H1 (cell line): ENCODE measurements around the gene EEF1AKMT3. TPM values are rescaled to one million over a fixed set of nuclear protein-coding genes. Genes with fewer than 3 reads are reported as not detected.

Experiments
- microRNA counts: library from miRNA; unstranded; fragments of <30 nt; microRNA quantifications from one replicate; lab custom pipeline; 2015
- microRNA-seq, 2 experiments: library from miRNA; unstranded; fragments of <30 nt; microRNA quantifications; one replicate each; pipeline versions ENCODE4 to v1.2.0, GENCODE V29; 2016 to 2020; ENCODE audit warnings: borderline microRNAs expressed in 2 of 2, borderline number of aligned reads in 2 of 2, borderline replicate concordance in 1 of 2
- polyA plus RNA-seq, 7 experiments: library from polyadenylated mRNA; depleted of rRNA in 3 of 7; stranded (reverse) in 5 of 7; unstranded in 2 of 7; fragments of >200 nt in 5 of 7; fragments of 200-250 nt in 2 of 7; gene quantifications; 1 replicate in 5 of 7; 2 replicates in 1 of 7; 4 replicates in 1 of 7; pipeline versions ENCODE4 v1.2.1 to v1.2.3, GENCODE V29; 2011 to 2013; ENCODE audit warnings: missing spikeins in 2 of 7, mixed read lengths in 2 of 7
- small RNA-seq: library from polyadenylated mRNA; stranded (forward); fragments of <200 nt; extraction: miRNeasy Mini kit (QIAGEN cat#:217004); gene quantifications from one replicate; pipeline ENCODE3, GENCODE V24; 2013; ENCODE audit not compliant: insufficient read depth
- total RNA-seq: library from RNA; stranded (reverse); fragmentation: NEBNext Ultra II Directional; extraction: Animal tissue kit (Norgen Biotek cat#: 25700); gene quantifications from 2 replicates; pipeline ENCODE4 v1.2.1, GENCODE V29; 2021

The EEF1AKMT3 gene
- total and polyA plus RNA-seq, 2 of the 8 experiments (the other 6 are each of a cell fraction or from before 2014, with no cell fraction given) = 3.1 to 4.4 TPM

MicroRNAs within 50 kb of the gene (microRNA counts, 767-probe panel; counts per million panel counts)
- microRNA hsa-miR-26a-5p (lab: Ali Mortazavi, UCI) = 879 counts per million, percentile 95 among the panel's probes with 10 or more counts

Small RNA genes lying within 50 kb of the gene (microRNA-seq; reads per million reads assigned to microRNA genes)
- gene MIR26A2 (11.3 to 14.6 reads per million in 2 experiments), gene MIR6759 (0 reads per million in 2 experiments)

Small RNA genes lying within 50 kb of the gene (small RNA-seq; reads per million reads assigned to genes)
- 27.4 reads per million, percentile 94 among the genes with 10 or more reads in this experiment for gene MIR26A2
- not detected for gene RNU6-1083P

Other genes starting within 250 kb of the EEF1AKMT3 start
- gene MBD6, start 249.8 kb upstream of the EEF1AKMT3 start, total RNA-seq = 32.3 and 32.7 TPM in 2 replicates
- 3.9 and 6.9 TPM in 2 replicates for gene MBD6, start 249.8 kb upstream of the EEF1AKMT3 start, polyA plus RNA-seq (2011; rRNA removed)
- 89.3 and 90.3 TPM in 2 replicates for gene DCTN2, start 225.4 kb upstream of the EEF1AKMT3 start, total RNA-seq
- gene DCTN2, start 225.4 kb upstream of the EEF1AKMT3 start, polyA plus RNA-seq (2011; rRNA removed) = 91.9 and 140 TPM in 2 replicates
- 21.9 and 22.8 TPM in 2 replicates for gene KIF5A, start 222.6 kb upstream of the EEF1AKMT3 start, total RNA-seq
- gene KIF5A, start 222.6 kb upstream of the EEF1AKMT3 start, polyA plus RNA-seq (2011; rRNA removed) = 10.7 and 11.7 TPM in 2 replicates
- gene PIP4K2C, start 181.4 kb upstream of the EEF1AKMT3 start, total RNA-seq = 21.4 and 27.1 TPM in 2 replicates
- 21.0 and 25.0 TPM in 2 replicates for gene PIP4K2C, start 181.4 kb upstream of the EEF1AKMT3 start, polyA plus RNA-seq (2011; rRNA removed)
- 41.8 and 43.4 TPM in 2 replicates for gene DTX3, start 167.8 kb upstream of the EEF1AKMT3 start, total RNA-seq
- gene DTX3, start 167.8 kb upstream of the EEF1AKMT3 start, polyA plus RNA-seq (2011; rRNA removed) = 92.5 and 126 TPM in 2 replicates
- gene ARHGEF25, start 161.2 kb upstream of the EEF1AKMT3 start, total RNA-seq = 5.9 and 6.4 TPM in 2 replicates
- gene ARHGEF25, start 161.2 kb upstream of the EEF1AKMT3 start, polyA plus RNA-seq (2011; rRNA removed) = 8.6 and 8.8 TPM in 2 replicates
- gene B4GALNT1, start 139.4 kb upstream of the EEF1AKMT3 start, total RNA-seq = 1.4 and 1.5 TPM in 2 replicates
- gene B4GALNT1, start 139.4 kb upstream of the EEF1AKMT3 start, polyA plus RNA-seq (2011; rRNA removed) = 2.2 and 2.3 TPM in 2 replicates
- gene OS9, start 78.5 kb upstream of the EEF1AKMT3 start, total RNA-seq = 71.0 and 74.3 TPM in 2 replicates
- 108 and 146 TPM in 2 replicates for gene OS9, start 78.5 kb upstream of the EEF1AKMT3 start, polyA plus RNA-seq (2011; rRNA removed)
- gene AGAP2, start 33.9 kb upstream of the EEF1AKMT3 start, total RNA-seq = 1.5 and 1.7 TPM in 2 replicates
- gene AGAP2, start 33.9 kb upstream of the EEF1AKMT3 start, polyA plus RNA-seq (2011; rRNA removed) = 1.5 and 1.8 TPM in 2 replicates
- 15.2 and 15.8 TPM in 2 replicates for gene TSPAN31, start 27.6 kb upstream of the EEF1AKMT3 start, total RNA-seq
- gene TSPAN31, start 27.6 kb upstream of the EEF1AKMT3 start, polyA plus RNA-seq (2011; rRNA removed) = 23.3 and 31.4 TPM in 2 replicates
- 174 and 180 TPM in 2 replicates for gene CDK4, start 20.3 kb upstream of the EEF1AKMT3 start, total RNA-seq
- 311 and 368 TPM in 2 replicates for gene CDK4, start 20.3 kb upstream of the EEF1AKMT3 start, polyA plus RNA-seq (2011; rRNA removed)
- gene MARCHF9, start 17.5 kb upstream of the EEF1AKMT3 start, total RNA-seq = 6.1 and 6.4 TPM in 2 replicates
- gene MARCHF9, start 17.5 kb upstream of the EEF1AKMT3 start, polyA plus RNA-seq (2011; rRNA removed) = 6.6 and 7.8 TPM in 2 replicates
- 2.3 and 3.3 TPM in 2 replicates for gene CYP27B1, start 5.5 kb upstream of the EEF1AKMT3 start, total RNA-seq
- 2.6 and 2.9 TPM in 2 replicates for gene CYP27B1, start 5.5 kb upstream of the EEF1AKMT3 start, polyA plus RNA-seq (2011; rRNA removed)
- gene METTL1, start 509 bp upstream of the EEF1AKMT3 start, total RNA-seq = 41.9 and 46.0 TPM in 2 replicates
- gene METTL1, start 509 bp upstream of the EEF1AKMT3 start, polyA plus RNA-seq (2011; rRNA removed) = 37.9 and 40.5 TPM in 2 replicates
- 47.9 and 49.8 TPM in 2 replicates for gene TSFM, start 10.2 kb downstream of the EEF1AKMT3 start, total RNA-seq
- gene TSFM, start 10.2 kb downstream of the EEF1AKMT3 start, polyA plus RNA-seq (2011; rRNA removed) = 17.4 and 21.5 TPM in 2 replicates
- 0.39 and 1.1 TPM in 2 replicates for gene AVIL, start 46.1 kb downstream of the EEF1AKMT3 start, total RNA-seq
- 0.06 and 0.11 TPM in 2 replicates for gene AVIL, start 46.1 kb downstream of the EEF1AKMT3 start, polyA plus RNA-seq (2011; rRNA removed)
- gene CTDSP2, start 74.1 kb downstream of the EEF1AKMT3 start, total RNA-seq = 91.7 and 93.7 TPM in 2 replicates
- 71.3 and 129 TPM in 2 replicates for gene CTDSP2, start 74.1 kb downstream of the EEF1AKMT3 start, polyA plus RNA-seq (2011; rRNA removed)
- 6.7 and 10.2 TPM in 2 replicates for gene ATP23, start 169.0 kb downstream of the EEF1AKMT3 start, total RNA-seq
- 12.1 and 13.5 TPM in 2 replicates for gene ATP23, start 169.0 kb downstream of the EEF1AKMT3 start, polyA plus RNA-seq (2011; rRNA removed)